OCI-LY3 (cell line): ENCODE measurements around the gene CRYM.

Source experiments
- CTCF ChIP-seq: fragments of 200-600, 300-600 bp; sonication (generic); IDR thresholded peaks from 2 replicates; pipeline ENCODE4 v1.5.1; 2014; ENCODE audit warnings: antibody characterized with exemption, low read length, low read depth
- EZH2phosphoT487 ChIP-seq: fragments of 200-600 bp; shearing (Covaris generic); IDR thresholded peaks from 2 replicates; pipeline ENCODE4 v1.6.1; 2018; ENCODE audit warnings: antibody characterized with exemption, mixed run types, low read depth

GRCh38 chr16:21263640-21264570 is 14.2 kb downstream of the CRYM start:
- TF ChIP-seq CTCF, result no peak
- no peak for TF ChIP-seq EZH2phosphoT487
